Peyer's patch (tissue), 4 donors: ENCODE data around the gene TMEM163. TPM values are rescaled to one million over a fixed set of nuclear protein-coding genes. Genes with fewer than 3 reads are reported as not detected.

Source experiments
- DNase-seq, 3 donors: peaks; one replicate each; pipeline ENCODE4 v3.0.0-alpha.2; 2017 to 2019
- H3K27ac ChIP-seq, 4 donors: fragments of 200-600 bp; sonication (generic); one replicate each; pipeline ENCODE4 v1.5.1; 2016 to 2019
- H3K27me3 ChIP-seq, 2 donors: fragments of 200-600 bp; sonication (generic); one replicate each; pipeline ENCODE4 v1.5.1; 2019
- H3K36me3 ChIP-seq, 3 donors: fragments of 200-600 bp; sonication (generic); one replicate each; pipeline ENCODE4 v1.5.1; 2016 to 2019
- H3K4me1 ChIP-seq, 4 donors: fragments of 200-600 bp; sonication (generic); one replicate each; pipeline ENCODE4 v1.5.1; 2016 to 2019
- H3K4me3 ChIP-seq, 4 donors: fragments of 200-600 bp; sonication (generic); 1 replicate in 3 of 4; 2 replicates in 1 of 4; pipeline ENCODE4 v1.5.1; 2016 to 2019; ENCODE audit warnings: mild to moderate bottlenecking in 1 of 4
- H3K9me3 ChIP-seq, 4 donors: fragments of 200-600 bp; sonication (generic); one replicate each; pipeline ENCODE4 v1.5.1; 2016 to 2019; ENCODE audit warnings: mild to moderate bottlenecking in 1 of 4
- POLR2A ChIP-seq, 2 donors: fragments of 450-650 bp; IDR thresholded peaks; one replicate each; pipeline ENCODE4 v1.5.1; 2017; ENCODE audit warnings: antibody characterized with exemption in 2 of 2, mild to moderate bottlenecking in 2 of 2, moderate library complexity in 2 of 2
- total RNA-seq, 4 donors: library from RNA; depleted of rRNA; stranded (reverse); fragments of >200 nt; gene quantifications; one replicate each; pipeline ENCODE4 v1.1.0, GENCODE V29; 2016
- TF ChIP-seq, protein P1 (sequence below), 6 experiments: fragments of 450-650 bp in 4 of 6; fragments of 200-600 bp in 2 of 6; sonication (generic) in 1 of 6; IDR thresholded peaks; one replicate each; pipeline ENCODE4 v1.5.1; 2017 to 2019; ENCODE audit warnings: antibody characterized with exemption in 6 of 6, mild to moderate bottlenecking in 3 of 6, moderate library complexity in 1 of 6

Gene TMEM163
- total RNA-seq, 4 donors from 2014 or later, result 1.7 TPM; not detected in 3

- no peaks in the 10 kb centered on the region for H3K9me3 ChIP-seq
- H3K36me3 ChIP-seq, result no peaks in the 10 kb centered on the region
- DNase-seq, result no peak
- no peaks in the 10 kb centered on the region for H3K27me3 ChIP-seq
- no peak overlapping the region for H3K4me3 ChIP-seq
- no peak overlapping the region for H3K27ac ChIP-seq
- H3K4me1 ChIP-seq, result no peaks in the 10 kb centered on the region
- TF ChIP-seq, protein P1, sequence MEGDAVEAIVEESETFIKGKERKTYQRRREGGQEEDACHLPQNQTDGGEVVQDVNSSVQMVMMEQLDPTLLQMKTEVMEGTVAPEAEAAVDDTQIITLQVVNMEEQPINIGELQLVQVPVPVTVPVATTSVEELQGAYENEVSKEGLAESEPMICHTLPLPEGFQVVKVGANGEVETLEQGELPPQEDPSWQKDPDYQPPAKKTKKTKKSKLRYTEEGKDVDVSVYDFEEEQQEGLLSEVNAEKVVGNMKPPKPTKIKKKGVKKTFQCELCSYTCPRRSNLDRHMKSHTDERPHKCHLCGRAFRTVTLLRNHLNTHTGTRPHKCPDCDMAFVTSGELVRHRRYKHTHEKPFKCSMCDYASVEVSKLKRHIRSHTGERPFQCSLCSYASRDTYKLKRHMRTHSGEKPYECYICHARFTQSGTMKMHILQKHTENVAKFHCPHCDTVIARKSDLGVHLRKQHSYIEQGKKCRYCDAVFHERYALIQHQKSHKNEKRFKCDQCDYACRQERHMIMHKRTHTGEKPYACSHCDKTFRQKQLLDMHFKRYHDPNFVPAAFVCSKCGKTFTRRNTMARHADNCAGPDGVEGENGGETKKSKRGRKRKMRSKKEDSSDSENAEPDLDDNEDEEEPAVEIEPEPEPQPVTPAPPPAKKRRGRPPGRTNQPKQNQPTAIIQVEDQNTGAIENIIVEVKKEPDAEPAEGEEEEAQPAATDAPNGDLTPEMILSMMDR (IDR thresholded peaks at IDR 0.05), result no peak
- no peak for TF ChIP-seq POLR2A (IDR thresholded peaks at IDR 0.05)
These were observed 52.9 kb downstream of the TMEM163 start for GRCh38 chr2:134665727-134666506.

DNA sequence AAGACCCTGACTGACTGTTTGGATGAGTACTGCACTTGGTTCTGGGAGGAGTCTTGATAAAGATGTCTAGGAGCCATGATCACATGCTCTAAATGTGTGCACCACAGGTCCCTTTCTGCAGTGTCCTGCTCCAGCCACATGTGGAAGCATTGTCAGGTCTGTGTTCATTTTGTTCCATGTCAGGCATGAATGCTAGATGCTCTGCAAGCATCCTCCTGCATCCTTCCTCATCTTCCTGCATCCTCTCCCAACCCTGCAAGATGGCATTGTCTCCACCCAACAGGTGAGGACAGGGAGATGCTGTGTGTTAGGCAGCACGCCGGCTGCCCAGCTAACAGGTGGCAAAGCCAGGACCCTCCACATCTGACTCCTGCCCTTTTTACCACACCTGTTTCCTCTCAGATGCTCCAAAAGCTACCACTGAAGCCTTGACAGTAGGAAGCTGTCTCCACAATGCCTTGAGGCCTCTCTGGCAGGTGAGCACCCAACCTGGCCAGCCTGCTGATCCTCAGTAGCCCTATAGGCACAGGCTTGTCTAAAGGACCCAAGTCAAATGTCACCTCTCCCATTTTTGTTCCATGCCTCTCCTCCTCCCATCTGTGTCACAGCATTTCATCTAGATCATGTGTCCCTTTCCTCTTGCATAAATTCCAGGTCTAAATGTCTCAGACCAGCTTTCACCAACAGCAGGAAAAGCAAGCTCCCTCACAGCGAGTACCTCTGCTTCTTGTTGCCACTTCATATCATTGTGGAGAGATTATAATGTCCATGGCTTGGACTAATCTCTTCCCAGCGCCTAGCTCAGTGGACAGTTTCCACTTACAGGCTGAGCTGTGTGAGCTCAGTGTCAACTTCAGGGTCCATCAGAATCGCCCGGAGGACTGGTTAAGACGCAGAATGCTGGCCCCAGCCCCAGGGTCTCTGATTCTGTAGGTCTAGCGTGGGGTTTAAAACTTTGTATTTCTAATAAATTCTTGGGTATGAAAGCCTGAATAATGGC is 55.0 kb downstream of the TMEM163 start:
- Histone ChIP-seq H3K27ac (no peak overlapping the region), H3K4me3 (no peak overlapping the region), H3K9me3 (no peaks in the 10 kb centered on the region), H3K4me1 (no peaks in the 10 kb centered on the region), H3K36me3 (no peaks in the 10 kb centered on the region), H3K27me3 (no peaks in the 10 kb centered on the region)
- no peak for TF ChIP-seq POLR2A (IDR thresholded peaks at IDR 0.05)
- TF ChIP-seq, protein P1 (IDR thresholded peaks at IDR 0.05), result no peak
- no peak for DNase-seq

- Histone ChIP-seq H3K4me1 (no peaks in the 10 kb centered on the region), H3K9me3 (no peaks in the 10 kb centered on the region), H3K27me3 (no peaks in the 10 kb centered on the region), H3K27ac (no peak overlapping the region), H3K4me3 (no peak overlapping the region), H3K36me3 (no peaks in the 10 kb centered on the region)
- no peak for TF ChIP-seq POLR2A (IDR thresholded peaks at IDR 0.05)
- TF ChIP-seq, protein P1 (IDR thresholded peaks at IDR 0.05), result no peak
- DNase-seq, result no peak
These were observed 56.0 kb downstream of the TMEM163 start for GRCh38 chr2:134662751-134663150.

DNA sequence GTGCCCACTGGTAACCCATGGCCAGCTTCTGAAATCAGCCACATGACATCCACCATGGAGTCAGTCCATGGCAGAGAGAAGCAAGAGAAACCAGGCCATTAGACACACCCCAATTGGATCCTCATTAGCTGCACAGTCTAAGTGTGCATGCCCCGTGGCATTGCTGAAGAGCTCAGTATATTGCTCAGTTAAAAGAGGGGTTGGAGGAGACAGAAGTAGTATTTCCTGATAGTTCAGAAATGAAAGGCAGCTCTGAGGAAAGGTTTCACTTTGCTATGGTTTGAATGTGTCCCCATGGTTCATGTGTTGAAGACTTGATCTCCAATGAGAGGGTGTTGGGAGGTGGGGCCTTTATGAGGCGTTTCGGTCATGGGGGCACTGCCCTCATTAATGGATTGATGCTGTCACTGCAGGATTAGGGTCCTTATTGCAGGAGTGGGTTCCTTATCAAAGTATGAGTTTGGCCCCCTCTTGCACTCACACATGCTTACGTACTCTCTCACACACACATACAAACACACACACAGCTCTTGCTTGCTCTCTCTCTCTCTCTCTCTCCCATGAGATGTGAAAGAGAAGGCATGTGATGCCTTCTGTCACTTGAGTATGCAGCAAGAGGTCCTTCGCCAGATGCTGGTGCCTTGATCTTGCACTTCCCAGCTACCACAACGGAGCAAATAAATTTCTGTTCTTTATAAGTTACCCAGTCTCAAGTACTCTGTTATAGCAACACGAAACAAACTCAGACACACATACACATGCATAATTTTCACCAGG is 58.0 kb downstream of the TMEM163 start:
- Histone ChIP-seq H3K27ac (no peak overlapping the region), H3K27me3 (no peaks in the 10 kb centered on the region), H3K9me3 (no peaks in the 10 kb centered on the region), H3K4me3 (no peak overlapping the region), H3K36me3 (no peaks in the 10 kb centered on the region), H3K4me1 (no peaks in the 10 kb centered on the region)
- DNase-seq, result no peak
- no peak for TF ChIP-seq POLR2A (IDR thresholded peaks at IDR 0.05)
- TF ChIP-seq, protein P1 (IDR thresholded peaks at IDR 0.05), result no peak

- H3K4me1 ChIP-seq, result no peaks in the 10 kb centered on the region
- H3K36me3 ChIP-seq, result no peaks in the 10 kb centered on the region
- TF ChIP-seq, protein P1 (IDR thresholded peaks at IDR 0.05), result no peak
- TF ChIP-seq POLR2A (IDR thresholded peaks at IDR 0.05), result no peak
- no peaks in the 10 kb centered on the region for H3K27me3 ChIP-seq
- H3K9me3 ChIP-seq, result no peaks in the 10 kb centered on the region
- no peak for DNase-seq
- no peak overlapping the region for H3K27ac ChIP-seq
- H3K4me3 ChIP-seq, result no peak overlapping the region
These were observed 59.1 kb downstream of the TMEM163 start for GRCh38 chr2:134659724-134660123.
